Stomach (tissue), 9 donors: ENCODE data around the gene GREB1. TPM values are rescaled to one million over a fixed set of nuclear protein-coding genes. Genes with fewer than 3 reads are reported as not detected.
A peak's percentile ranks its signal among the peaks of the same experiment; 100 is the strongest.

Source experiments
- DNase-seq, 2 donors: peaks; one replicate each; pipeline versions ENCODE4 v3.0.0 to v3.0.0-alpha.2; 2013 to 2019
- H3K27ac ChIP-seq, 5 donors: fragments of 200-600 bp in 4 of 5; sonication (generic) in 4 of 5; one replicate each; pipeline ENCODE4 v1.5.1; 2013 to 2019; ENCODE audit warnings: mild to moderate bottlenecking in 1 of 5, moderate library complexity in 1 of 5
- H3K27me3 ChIP-seq, 3 donors: fragments of 200-600 bp; sonication (generic); one replicate each; pipeline ENCODE4 v1.5.1; 2017 to 2019; ENCODE audit warnings: mixed run types in 1 of 3
- H3K36me3 ChIP-seq, 4 donors: fragments of 200-600 bp; sonication (generic); 1 replicate in 3 of 4; 2 replicates in 1 of 4; pipeline ENCODE4 v1.5.1; 2016 to 2019
- H3K4me1 ChIP-seq, 4 donors: fragments of 200-600 bp; sonication (generic); one replicate each; pipeline ENCODE4 v1.5.1; 2016 to 2019
- H3K4me3 ChIP-seq, 4 donors: fragments of 200-600 bp; sonication (generic) in 3 of 4; one replicate each; pipeline ENCODE4 v1.5.1; 2016 to 2019; ENCODE audit warnings: mild to moderate bottlenecking in 1 of 4
- H3K9me3 ChIP-seq, 4 donors: fragments of 200-600 bp; sonication (generic); one replicate each; pipeline ENCODE4 v1.5.1; 2016 to 2019
- EP300 ChIP-seq: sonication (generic); formaldehyde crosslinking; IDR thresholded peaks from one replicate; pipeline ENCODE4 v1.6.1; 2017; ENCODE audit warnings: antibody characterized with exemption
- POLR2A ChIP-seq, 4 donors: fragments of 450-650 bp; IDR thresholded peaks; one replicate each; pipeline ENCODE4 v1.6.1; 2016; ENCODE audit warnings: antibody characterized with exemption in 4 of 4, control low read depth in 2 of 4, mild to moderate bottlenecking in 1 of 4, moderate library complexity in 1 of 4
- POLR2AphosphoS5 ChIP-seq, 3 donors: sonication (generic); formaldehyde crosslinking; IDR thresholded peaks; one replicate each; pipeline ENCODE4 v1.6.1; 2016; ENCODE audit warnings: antibody characterized with exemption in 3 of 3
- WGBS, 5 donors: extraction: QIAGEN DNeasy Blood & Tissue Kit in 3 of 5; methylation state at CpG; one replicate each; pipeline versions ENCODE4 v1.1.5 to v1.1.7; 2013 to 2018; 5-methylcytosine and 5-hydroxymethylcytosine counted together
- intact Hi-C: fragments of 100-400 bp; cut with DNase I; formaldehyde crosslinking; loops from one replicate; pipeline ENCODE4 v1.15.1; 2023; ENCODE audit warnings: low total_unique reads
- polyA plus RNA-seq, 3 donors: library from polyadenylated mRNA; stranded (reverse); fragments of 200-250 nt; gene quantifications; one replicate each; pipeline ENCODE4 v1.2.3, GENCODE V29; 2013
- total RNA-seq, 5 donors: library from RNA; depleted of rRNA; stranded (reverse); fragments of >200 nt; gene quantifications; one replicate each; pipeline versions ENCODE4 v1.1.0 to v1.2.3, GENCODE V29; 2014 to 2016
- TF ChIP-seq, protein P1 (sequence below), 7 experiments: fragments of 450-650 bp in 4 of 7; fragments of 200-600 bp in 3 of 7; sonication (generic) in 3 of 7; IDR thresholded peaks; one replicate each; pipeline ENCODE4 v1.5.1; 2016 to 2019; ENCODE audit warnings: antibody characterized with exemption in 7 of 7, control low read depth in 2 of 7, mild to moderate bottlenecking in 1 of 7
- donor health status: healthy with polysubstance abuse.
- donor health status: Bipolar disorder and iron deficiency.
- donor health status: healthy.

The GREB1 gene
- total and polyA plus RNA-seq, 8 donors, result 0.88 to 37.9 (median 3.6) TPM

DNA sequence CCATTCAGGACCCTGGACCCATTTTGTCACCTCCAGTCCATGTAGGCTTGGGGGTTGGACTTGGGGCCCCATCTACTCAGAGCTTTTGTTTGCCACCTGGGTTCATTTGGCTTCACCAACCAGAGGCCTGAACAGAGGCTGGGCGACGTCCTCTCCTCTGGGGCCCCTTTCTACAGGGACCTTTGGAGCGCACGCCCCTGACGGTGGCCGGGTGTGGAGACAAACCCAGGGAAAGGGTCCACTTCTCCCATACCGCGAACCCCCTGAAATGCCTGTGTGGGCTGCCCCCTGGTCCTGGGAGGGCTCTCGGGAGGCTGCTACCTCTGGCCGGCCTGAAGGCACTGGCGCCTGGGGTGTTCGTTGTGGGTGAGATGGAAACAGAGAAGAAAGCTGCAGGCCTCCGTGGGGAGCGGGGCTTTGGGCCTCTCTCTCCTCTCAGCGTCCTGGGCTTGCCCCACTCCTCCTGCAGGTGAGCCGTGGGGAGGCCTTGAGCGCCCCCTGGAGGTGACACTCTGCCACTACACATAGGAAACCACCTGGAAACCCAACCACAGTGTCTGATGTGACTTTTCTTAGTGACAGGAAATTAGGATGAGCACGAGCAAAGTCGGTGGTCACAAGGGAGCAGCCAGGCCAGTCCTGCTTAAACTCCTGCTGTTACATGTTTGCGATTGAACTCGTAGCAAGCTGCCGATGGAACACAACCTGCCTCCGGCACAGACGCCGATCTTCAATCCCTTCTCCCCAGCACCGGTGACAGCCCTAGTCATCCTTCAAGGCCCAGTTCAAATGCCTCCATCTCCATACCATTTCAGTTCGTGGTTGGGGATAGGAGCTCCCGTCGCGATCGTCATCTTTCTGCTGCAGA lies 148.1 kb downstream of the GREB1 start:
- intact Hi-C loops, result no loop called here
- Histone ChIP-seq H3K27ac (no peak overlapping the region), H3K4me3 (no peak overlapping the region), H3K36me3 (no peaks in the 10 kb centered on the region), H3K9me3 (no peaks in the 10 kb centered on the region), H3K4me1 (peaks cover 0 to 19% (median 11%) of the 10 kb centered on the region in 4 donors), H3K27me3 (peaks cover 0 to 25% (median 15%) of the 10 kb centered on the region in 3 donors)
- TF ChIP-seq, protein P1, sequence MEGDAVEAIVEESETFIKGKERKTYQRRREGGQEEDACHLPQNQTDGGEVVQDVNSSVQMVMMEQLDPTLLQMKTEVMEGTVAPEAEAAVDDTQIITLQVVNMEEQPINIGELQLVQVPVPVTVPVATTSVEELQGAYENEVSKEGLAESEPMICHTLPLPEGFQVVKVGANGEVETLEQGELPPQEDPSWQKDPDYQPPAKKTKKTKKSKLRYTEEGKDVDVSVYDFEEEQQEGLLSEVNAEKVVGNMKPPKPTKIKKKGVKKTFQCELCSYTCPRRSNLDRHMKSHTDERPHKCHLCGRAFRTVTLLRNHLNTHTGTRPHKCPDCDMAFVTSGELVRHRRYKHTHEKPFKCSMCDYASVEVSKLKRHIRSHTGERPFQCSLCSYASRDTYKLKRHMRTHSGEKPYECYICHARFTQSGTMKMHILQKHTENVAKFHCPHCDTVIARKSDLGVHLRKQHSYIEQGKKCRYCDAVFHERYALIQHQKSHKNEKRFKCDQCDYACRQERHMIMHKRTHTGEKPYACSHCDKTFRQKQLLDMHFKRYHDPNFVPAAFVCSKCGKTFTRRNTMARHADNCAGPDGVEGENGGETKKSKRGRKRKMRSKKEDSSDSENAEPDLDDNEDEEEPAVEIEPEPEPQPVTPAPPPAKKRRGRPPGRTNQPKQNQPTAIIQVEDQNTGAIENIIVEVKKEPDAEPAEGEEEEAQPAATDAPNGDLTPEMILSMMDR (IDR thresholded peaks at IDR 0.05), result peak in 5 of 7 experiments; percentile 23 to 71 (median 60)
- no peak for TF ChIP-seq EP300
- TF ChIP-seq POLR2AphosphoS5 (IDR thresholded peaks at IDR 0.05), result no peak
- peak; percentile 57 for DNase-seq
- 63 to 74% (median 66%) methylated on average over 28 to 31 of the region's 31 CpGs for WGBS, 5 donors

DNA sequence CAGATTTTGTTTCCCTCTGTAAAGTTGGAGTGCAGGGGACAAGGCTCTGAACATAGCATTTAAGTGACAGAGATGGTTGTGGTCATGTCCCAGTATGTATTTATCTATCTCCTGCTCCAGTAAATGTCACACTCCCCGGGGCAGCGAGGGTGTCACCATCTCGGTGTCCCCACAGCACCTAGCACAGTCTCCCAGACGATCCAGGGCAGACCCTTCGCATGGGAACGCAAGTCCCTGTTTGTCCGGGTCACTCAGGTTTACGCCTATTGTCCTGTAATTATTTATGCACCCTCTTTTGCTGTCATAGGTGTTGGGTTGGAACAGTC lies 148.7 kb downstream of the GREB1 start:
- Histone ChIP-seq H3K4me1 (peaks cover 0 to 21% (median 11%) of the 10 kb centered on the region in 4 donors), H3K27me3 (peaks cover 0 to 19% (median 9%) of the 10 kb centered on the region in 3 donors), H3K9me3 (no peaks in the 10 kb centered on the region), H3K27ac (no peak overlapping the region), H3K36me3 (no peaks in the 10 kb centered on the region), H3K4me3 (no peak overlapping the region)
- TF ChIP-seq, protein P1 (IDR thresholded peaks at IDR 0.05), result no peak
- TF ChIP-seq POLR2AphosphoS5 (IDR thresholded peaks at IDR 0.05) (no peak), EP300 (no peak), POLR2A (IDR thresholded peaks at IDR 0.05) (no peak)
- intact Hi-C loops, result no loop called here
- 89 to 93% (median 91%) methylated on average over 8 of the region's 8 CpGs for WGBS, 5 donors
- DNase-seq, result peak in 1 of 2 donors; percentile 1

DNA sequence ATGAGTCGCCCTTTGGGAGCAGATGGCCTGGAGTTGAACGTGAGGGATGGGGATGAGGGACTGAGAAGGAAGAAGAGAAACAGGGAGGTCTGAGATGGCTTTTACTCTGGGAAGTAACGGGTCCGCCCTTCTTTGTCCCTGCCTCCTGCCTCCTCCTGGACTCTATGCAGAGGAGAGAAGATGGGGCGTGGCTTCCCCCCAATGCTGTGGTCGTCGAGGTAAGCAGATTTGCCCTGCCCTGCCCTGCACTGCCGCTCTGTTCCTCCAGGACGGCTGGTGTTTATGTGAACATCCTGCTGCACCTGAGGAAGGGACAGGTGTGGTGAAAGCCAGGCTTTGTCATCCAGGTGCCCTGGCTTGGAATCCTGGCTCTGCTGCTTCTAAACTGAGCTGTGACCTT lies 149.6 kb downstream of the GREB1 start:
- Histone ChIP-seq H3K27ac (no peak overlapping the region), H3K36me3 (no peaks in the 10 kb centered on the region), H3K4me1 (peaks cover 6 to 30% (median 17%) of the 10 kb centered on the region in 4 donors), H3K9me3 (no peaks in the 10 kb centered on the region), H3K4me3 (no peak overlapping the region), H3K27me3 (peaks cover 0 to 9% (median 2%) of the 10 kb centered on the region in 3 donors)
- DNase-seq, result peak in 1 of 2 donors; percentile 24
- 28 to 48% (median 34%) methylated on average over 9 of the region's 9 CpGs for WGBS, 5 donors
- TF ChIP-seq EP300 (no peak), POLR2AphosphoS5 (IDR thresholded peaks at IDR 0.05) (no peak), POLR2A (IDR thresholded peaks at IDR 0.05) (no peak)
- TF ChIP-seq, protein P1 (IDR thresholded peaks at IDR 0.05), result no peak
- intact Hi-C loops, result no loop called here

DNA sequence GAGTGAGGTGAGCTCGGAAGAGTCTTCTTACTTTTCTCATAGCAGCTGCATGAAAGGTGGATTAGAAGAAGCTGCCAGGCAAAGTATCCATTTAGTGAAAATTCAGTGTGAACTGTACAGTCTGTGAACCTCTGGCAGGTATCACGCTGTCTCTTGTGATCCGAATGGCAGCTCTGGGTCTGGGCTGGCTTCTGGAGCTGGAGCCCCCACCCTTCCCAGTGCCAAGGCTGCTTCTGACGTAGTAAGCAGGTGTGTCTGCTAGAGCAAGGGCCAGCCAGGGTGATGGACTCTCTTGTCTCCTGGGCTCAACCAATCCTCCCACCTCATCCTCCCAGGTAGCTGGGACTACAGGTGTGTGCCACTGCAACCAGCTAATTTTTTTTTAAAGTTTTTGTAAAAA lies 150.1 kb downstream of the GREB1 start:
- no peak overlapping the region for H3K27ac ChIP-seq
- H3K4me3 ChIP-seq, result no peak overlapping the region
- TF ChIP-seq EP300 (no peak), POLR2A (IDR thresholded peaks at IDR 0.05) (no peak), POLR2AphosphoS5 (IDR thresholded peaks at IDR 0.05) (no peak)
- TF ChIP-seq, protein P1 (IDR thresholded peaks at IDR 0.05), result no peak
- H3K4me1 ChIP-seq, result peaks cover 11 to 35% (median 22%) of the 10 kb centered on the region in 4 donors
- H3K27me3 ChIP-seq, result peaks cover 0 to 6% (median 0%) of the 10 kb centered on the region in 3 donors
- intact Hi-C loops, result no loop called here
- H3K36me3 ChIP-seq, result no peaks in the 10 kb centered on the region
- no peaks in the 10 kb centered on the region for H3K9me3 ChIP-seq
- peak in 1 of 2 donors; percentile 17 for DNase-seq
- 71 to 81% (median 78%) methylated on average over 4 of the region's 4 CpGs for WGBS, 5 donors
